Measurements from ENCODE around the gene OR4D10.
"Not testable (repeated sequence)": the region's sequence is repeated elsewhere in the genome, so short reads cannot be mapped to it uniquely, and the experiment has no call there.

The OR4D10 gene

GRCh38 chr11:59473015-59473414, at the start of gene OR4D10:
Gene OR4D10, plus strand, starts transcription at chr11:59473315. Its CDS starts 4,115 bp downstream, at chr11:59477430.
- no peak for DNase-seq (ENCODE audit: low spot score)

- DNase-seq (ENCODE audit: low spot score) = no peak
These were observed 49.3 kb upstream of the OR4D10 start for GRCh38 chr11:59423835-59424234.

GRCh38 chr11:59425131-59425530, 48.0 kb upstream of the OR4D10 start:
- DNase-seq (ENCODE audit: low spot score) = no peak

GRCh38 chr11:59426361-59427067, 46.6 kb upstream of the OR4D10 start, which contains the start of gene OR5A2:
Gene OR5A2, minus strand, starts transcription at chr11:59426413. Its CDS starts 3,460 bp downstream, at chr11:59422953.
- no peak for DNase-seq (ENCODE audit: low spot score)

- DNase-seq (ENCODE audit: low spot score) = no peak
These were observed 46.1 kb upstream of the OR4D10 start for GRCh38 chr11:59427068-59427382.

- DNase-seq (ENCODE audit: low spot score) = peak; percentile 53
These were observed 43.1 kb upstream of the OR4D10 start for GRCh38 chr11:59429924-59430516.

- DNase-seq (ENCODE audit: low spot score) = no peak
These were observed 36.9 kb upstream of the OR4D10 start, which contains the start of gene OR5A1 for GRCh38 chr11:59436169-59436568. Gene OR5A1, plus strand, starts transcription at chr11:59436469. Its CDS starts 6,700 bp downstream, at chr11:59443169.

- DNase-seq (ENCODE audit: low spot score) = no peak
These were observed 35.3 kb upstream of the OR4D10 start for GRCh38 chr11:59437770-59438169.

GRCh38 chr11:59445624-59446023, 27.5 kb upstream of the OR4D10 start:
- DNase-seq (ENCODE audit: low spot score) = not testable (repeated sequence)

- no peak for DNase-seq (ENCODE audit: low spot score)
These were observed 24.6 kb upstream of the OR4D10 start for GRCh38 chr11:59448484-59448883.

- DNase-seq (ENCODE audit: low spot score) = no peak
These were observed 16.5 kb upstream of the OR4D10 start, which contains the start of gene OR4D6 for GRCh38 chr11:59456661-59457060. Gene OR4D6, plus strand, starts transcription at chr11:59456961. Its CDS starts 0 bp downstream, at chr11:59456961.

GRCh38 chr11:59459916-59460315, 13.2 kb upstream of the OR4D10 start:
- DNase-seq (ENCODE audit: low spot score) = no peak

- peak; percentile 15 for DNase-seq (ENCODE audit: low spot score)
These were observed 9.9 kb upstream of the OR4D10 start for GRCh38 chr11:59463190-59463641.

GRCh38 chr11:59475176-59475575, 2.1 kb downstream of the OR4D10 start:
- no peak for DNase-seq (ENCODE audit: low spot score)

GRCh38 chr11:59479906-59480305, 6.8 kb downstream of the OR4D10 start:
- no peak for DNase-seq (ENCODE audit: low spot score)

GRCh38 chr11:59480359-59480758, 7.2 kb downstream of the OR4D10 start:
- no peak for DNase-seq (ENCODE audit: low spot score)

GRCh38 chr11:59501931-59502330, 28.8 kb downstream of the OR4D10 start:
- no peak for DNase-seq (ENCODE audit: low spot score)

- no peak for DNase-seq (ENCODE audit: low spot score)
These were observed 30.2 kb downstream of the OR4D10 start, which contains the start of gene OR4D11 for GRCh38 chr11:59503276-59503675. Gene OR4D11, plus strand, starts transcription at chr11:59503576. Its CDS starts 0 bp downstream, at chr11:59503576.

GRCh38 chr11:59510941-59511589, 38.0 kb downstream of the OR4D10 start, which contains the start of gene OR4D9:
Gene OR4D9, plus strand, starts transcription at chr11:59511539. Its CDS starts 3,374 bp downstream, at chr11:59514913.
- DNase-seq (ENCODE audit: low spot score) = no peak

- DNase-seq (ENCODE audit: low spot score) = no peak
These were observed 38.6 kb downstream of the OR4D10 start for GRCh38 chr11:59511675-59512074.

- DNase-seq (ENCODE audit: low spot score) = not testable (repeated sequence)
These were observed 47.0 kb downstream of the OR4D10 start for GRCh38 chr11:59520139-59520538.

GRCh38 chr11:59520741-59521140, 47.6 kb downstream of the OR4D10 start:
- no peak for DNase-seq (ENCODE audit: low spot score)

- DNase-seq (ENCODE audit: low spot score) = no peak
These were observed 50.4 kb downstream of the OR4D10 start for GRCh38 chr11:59523541-59523940.

Data from AG08395 (cell line).